ENCODE measurements around the gene HOXB4. TPM values are rescaled to one million over a fixed set of nuclear protein-coding genes. Genes with fewer than 3 reads are reported as not detected.

The HOXB4 gene
- total RNA-seq, 4 donors from 2014 or later = 1.8 to 6.6 (median 5.1) TPM

DNA sequence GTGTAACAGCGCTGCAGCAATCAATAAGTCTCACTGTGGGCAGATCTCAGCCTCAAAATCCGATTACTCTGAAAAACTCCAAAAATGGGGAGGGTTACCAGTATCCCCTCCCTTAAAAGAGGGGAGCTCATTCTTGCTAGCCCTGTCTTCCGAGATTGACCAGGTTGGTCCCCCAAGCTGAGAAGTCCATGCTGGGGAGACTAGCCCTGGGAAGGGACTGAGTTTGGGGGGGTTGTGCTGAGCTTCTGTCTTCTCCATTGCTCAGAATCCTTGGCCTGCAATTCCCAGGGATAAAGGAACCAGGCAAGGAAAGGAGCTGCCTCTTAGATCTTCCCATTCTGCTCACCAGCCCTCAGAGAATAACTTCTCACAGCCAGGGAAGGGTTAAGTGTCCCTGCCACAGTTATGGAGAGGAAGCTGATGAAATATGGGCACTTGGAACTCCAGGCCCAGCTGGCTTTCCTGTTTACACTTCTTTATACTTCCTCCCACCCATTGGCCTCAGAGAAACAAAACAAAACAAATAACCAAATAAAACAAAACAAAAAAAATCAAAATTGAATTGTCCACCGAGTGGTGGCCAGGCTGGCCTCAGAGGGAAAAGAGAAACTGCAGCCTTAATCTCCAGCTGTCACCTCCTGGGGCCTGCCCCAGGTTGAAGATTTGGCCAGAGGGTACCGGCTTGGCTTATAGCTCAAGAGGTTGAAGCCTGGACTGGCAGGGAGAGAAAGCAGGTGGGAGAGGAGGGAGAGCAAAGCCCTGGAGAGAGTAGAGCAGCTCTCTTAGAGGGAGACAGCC is 9.3 kb upstream of the HOXB4 start:
- Histone ChIP-seq H3K9me3 (no peaks in the 10 kb centered on the region), H3K27ac (peak overlapping the region; percentile 20 to 92 (median 74)), H3K36me3 (peaks cover 0 to 12% (median 0%) of the 10 kb centered on the region in 3 donors), H3K4me1 (peaks cover 0 to 64% (median 6%) of the 10 kb centered on the region in 4 donors), H3K27me3 (no peaks in the 10 kb centered on the region), H3K4me3 (peak overlapping the region in 1 of 4 donors; percentile 66)
- DNase-seq = peak in 2 of 3 donors; percentile 45 to 50
- TF ChIP-seq, protein P1, sequence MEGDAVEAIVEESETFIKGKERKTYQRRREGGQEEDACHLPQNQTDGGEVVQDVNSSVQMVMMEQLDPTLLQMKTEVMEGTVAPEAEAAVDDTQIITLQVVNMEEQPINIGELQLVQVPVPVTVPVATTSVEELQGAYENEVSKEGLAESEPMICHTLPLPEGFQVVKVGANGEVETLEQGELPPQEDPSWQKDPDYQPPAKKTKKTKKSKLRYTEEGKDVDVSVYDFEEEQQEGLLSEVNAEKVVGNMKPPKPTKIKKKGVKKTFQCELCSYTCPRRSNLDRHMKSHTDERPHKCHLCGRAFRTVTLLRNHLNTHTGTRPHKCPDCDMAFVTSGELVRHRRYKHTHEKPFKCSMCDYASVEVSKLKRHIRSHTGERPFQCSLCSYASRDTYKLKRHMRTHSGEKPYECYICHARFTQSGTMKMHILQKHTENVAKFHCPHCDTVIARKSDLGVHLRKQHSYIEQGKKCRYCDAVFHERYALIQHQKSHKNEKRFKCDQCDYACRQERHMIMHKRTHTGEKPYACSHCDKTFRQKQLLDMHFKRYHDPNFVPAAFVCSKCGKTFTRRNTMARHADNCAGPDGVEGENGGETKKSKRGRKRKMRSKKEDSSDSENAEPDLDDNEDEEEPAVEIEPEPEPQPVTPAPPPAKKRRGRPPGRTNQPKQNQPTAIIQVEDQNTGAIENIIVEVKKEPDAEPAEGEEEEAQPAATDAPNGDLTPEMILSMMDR (IDR thresholded peaks at IDR 0.05) = no peak
- peak in 1 of 2 donors; percentile 8 for TF ChIP-seq POLR2A (IDR thresholded peaks at IDR 0.05)

DNA sequence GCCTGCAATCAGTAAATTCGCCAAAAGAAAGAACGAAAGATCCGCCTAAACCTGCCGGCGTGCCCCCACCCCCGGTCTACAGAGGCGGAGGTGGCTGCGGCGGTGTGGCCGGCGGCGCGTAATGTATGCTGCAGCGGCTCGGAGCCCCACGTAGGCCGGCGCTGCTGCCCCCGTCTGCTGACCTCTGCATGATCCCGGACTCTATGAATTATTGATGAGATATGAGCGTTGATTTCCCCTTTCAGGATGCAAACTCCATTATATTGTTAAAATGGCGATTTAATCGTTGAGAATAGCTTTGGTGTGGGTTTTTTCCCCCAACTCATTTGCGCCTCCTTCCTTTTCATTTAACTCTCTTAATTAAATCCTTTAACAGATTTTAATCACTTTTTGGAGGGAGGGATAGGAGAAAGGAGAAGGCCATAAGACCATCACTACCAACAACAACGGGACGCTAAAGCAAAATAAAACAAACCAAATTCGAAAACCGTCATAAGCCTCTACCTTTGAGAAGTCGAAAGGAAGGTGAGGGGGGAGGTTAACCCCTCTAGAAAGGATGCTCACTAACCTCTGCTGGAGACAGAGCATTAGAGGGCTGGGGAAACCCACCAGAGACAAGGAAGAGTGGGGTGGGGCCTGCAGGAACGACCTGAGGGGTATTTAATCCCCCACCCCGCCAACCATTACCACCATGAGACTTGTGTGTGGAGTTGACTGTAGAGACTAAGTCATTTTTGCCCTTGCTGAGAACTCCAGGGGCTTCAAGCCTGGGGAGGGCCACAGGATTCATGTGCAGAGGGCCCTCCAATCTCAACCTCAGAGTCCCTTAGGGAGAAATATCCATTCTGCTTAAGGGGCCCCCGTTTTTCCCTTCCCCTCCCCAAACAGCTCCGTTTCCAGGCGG is 8.5 kb upstream of the HOXB4 start:
- no peaks in the 10 kb centered on the region for H3K9me3 ChIP-seq
- peak in 1 of 3 donors; percentile 61 for DNase-seq
- peak overlapping the region; percentile 58 to 92 (median 74) for H3K27ac ChIP-seq
- H3K27me3 ChIP-seq = no peaks in the 10 kb centered on the region
- H3K36me3 ChIP-seq = peaks cover 0 to 8% (median 0%) of the 10 kb centered on the region in 3 donors
- H3K4me1 ChIP-seq = peaks cover 0 to 69% (median 5%) of the 10 kb centered on the region in 4 donors
- H3K4me3 ChIP-seq = peak overlapping the region; percentile 40 to 66 (median 54)
- TF ChIP-seq, protein P1 (IDR thresholded peaks at IDR 0.05) = no peak
- no peak for TF ChIP-seq POLR2A (IDR thresholded peaks at IDR 0.05)

DNA sequence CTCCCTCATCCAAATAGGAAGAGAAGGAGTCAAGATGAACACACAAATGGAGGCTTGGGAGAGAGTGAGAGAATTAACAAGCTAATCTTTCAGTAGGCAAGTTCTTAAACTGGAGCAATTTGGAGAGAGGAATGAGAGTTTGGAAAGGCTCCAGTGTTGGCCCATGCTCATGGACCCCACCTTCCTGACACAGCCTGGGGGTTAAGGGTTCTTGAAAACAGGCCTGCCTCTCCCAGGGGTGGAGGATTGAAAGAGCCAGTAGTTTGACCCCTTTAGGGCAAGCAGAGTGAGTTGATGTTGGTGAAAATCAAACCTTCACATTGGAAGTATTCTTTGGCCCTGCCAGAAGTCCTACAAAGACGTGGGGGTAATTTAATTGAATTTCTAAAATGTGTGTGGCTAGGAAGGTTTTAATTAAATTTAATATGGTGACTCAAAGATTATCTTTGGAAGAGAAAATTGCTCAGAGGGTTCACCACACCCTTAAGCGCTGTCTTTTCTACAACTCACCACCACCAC is 6.1 kb upstream of the HOXB4 start:
- no peaks in the 10 kb centered on the region for H3K9me3 ChIP-seq
- DNase-seq = no peak
- no peaks in the 10 kb centered on the region for H3K36me3 ChIP-seq
- H3K4me1 ChIP-seq = peaks cover 0 to 62% (median 5%) of the 10 kb centered on the region in 4 donors
- H3K27me3 ChIP-seq = no peaks in the 10 kb centered on the region
- peak overlapping the region in 2 of 4 donors; percentile 89 to 92 for H3K27ac ChIP-seq
- H3K4me3 ChIP-seq = no peak overlapping the region
- TF ChIP-seq POLR2A (IDR thresholded peaks at IDR 0.05) = no peak
- TF ChIP-seq, protein P1 (IDR thresholded peaks at IDR 0.05) = no peak

DNA sequence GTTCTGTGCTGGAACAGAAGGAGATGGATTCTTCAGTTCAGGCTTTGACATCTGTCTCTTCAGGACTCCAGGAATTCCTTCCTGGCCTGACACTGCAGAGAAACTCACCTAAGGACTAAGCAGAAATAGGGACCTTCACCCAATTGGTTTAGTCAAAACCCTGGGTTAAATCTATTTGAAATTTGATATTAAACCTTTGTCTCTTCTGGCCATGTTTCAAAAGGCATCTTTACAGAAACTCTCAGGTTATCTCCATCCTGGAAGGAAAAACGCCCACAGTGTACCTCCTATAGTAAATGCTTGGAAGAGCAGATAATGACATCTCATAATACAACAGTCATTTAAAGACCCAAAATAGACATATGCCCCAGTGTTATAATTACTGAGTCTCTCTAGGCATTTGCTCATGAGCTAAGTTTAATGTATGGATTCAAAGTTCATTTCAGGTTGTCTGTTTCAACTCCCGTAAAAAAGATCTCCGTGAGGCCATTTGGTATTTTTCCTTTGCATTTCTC is 5.6 kb upstream of the HOXB4 start:
- peak overlapping the region in 2 of 4 donors; percentile 89 to 92 for H3K27ac ChIP-seq
- no peak overlapping the region for H3K4me3 ChIP-seq
- TF ChIP-seq, protein P1 (IDR thresholded peaks at IDR 0.05) = no peak
- TF ChIP-seq POLR2A (IDR thresholded peaks at IDR 0.05) = no peak
- no peaks in the 10 kb centered on the region for H3K36me3 ChIP-seq
- DNase-seq = no peak
- H3K27me3 ChIP-seq = no peaks in the 10 kb centered on the region
- H3K4me1 ChIP-seq = peaks cover 0 to 67% (median 5%) of the 10 kb centered on the region in 4 donors
- no peaks in the 10 kb centered on the region for H3K9me3 ChIP-seq

DNA sequence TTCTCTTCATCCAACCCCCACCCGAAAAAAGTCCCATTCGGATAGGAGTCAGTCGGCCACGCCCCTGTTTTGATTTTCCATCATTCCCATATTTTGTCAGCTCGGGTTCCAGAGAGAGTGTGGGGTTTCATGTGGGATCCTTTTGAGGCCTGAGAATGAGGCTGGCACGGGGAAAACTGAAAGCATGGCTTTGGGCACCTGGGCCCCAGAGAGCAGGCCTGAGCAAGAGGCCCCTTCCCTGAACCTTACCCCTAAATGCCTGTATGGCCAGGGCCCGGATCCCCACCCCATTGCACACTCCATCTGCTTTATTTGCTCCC is 4.6 kb upstream of the HOXB4 start:
- Histone ChIP-seq H3K27ac (peak overlapping the region; percentile 71 to 92 (median 84)), H3K4me1 (peaks cover 0 to 70% (median 6%) of the 10 kb centered on the region in 4 donors), H3K36me3 (no peaks in the 10 kb centered on the region), H3K4me3 (peak overlapping the region in 1 of 4 donors; percentile 61), H3K9me3 (no peaks in the 10 kb centered on the region), H3K27me3 (no peaks in the 10 kb centered on the region)
- DNase-seq = no peak
- TF ChIP-seq POLR2A (IDR thresholded peaks at IDR 0.05) = no peak
- TF ChIP-seq, protein P1 (IDR thresholded peaks at IDR 0.05) = no peak

Data from Peyer's patch (tissue), 4 donors.